Lower lobe of right lung (tissue), 2 donors: Measurements from ENCODE around the gene SEMA3F. TPM values are rescaled to one million over a fixed set of nuclear protein-coding genes. Genes with fewer than 3 reads are reported as not detected.

Experiments
- ATAC-seq, 2 donors: fragments of 200-7000 bp; cut with Tn5 transposase; one replicate each; pipeline ENCODE4 v1.9.1; 2020 to 2022; ENCODE audit warnings: mild to moderate bottlenecking in 2 of 2, moderate library complexity in 2 of 2
- DNase-seq: peaks from one replicate; pipeline ENCODE4 v3.0.0-alpha.2; 2020
- H3K27ac ChIP-seq: fragments of 200-600 bp; one replicate; pipeline ENCODE4 v1.8.0; 2022
- H3K27me3 ChIP-seq: fragments of 200-600 bp; one replicate; pipeline ENCODE4 v1.8.0; 2022; ENCODE audit warnings: low read depth
- H3K36me3 ChIP-seq: fragments of 200-600 bp; one replicate; pipeline ENCODE4 v1.8.0; 2022; ENCODE audit warnings: mild to moderate bottlenecking
- H3K4me1 ChIP-seq: fragments of 200-600 bp; one replicate; pipeline ENCODE4 v1.8.0; 2022
- H3K4me3 ChIP-seq: fragments of 200-600 bp; one replicate; pipeline ENCODE4 v1.8.0; 2022; ENCODE audit warnings: mild to moderate bottlenecking
- H3K9me3 ChIP-seq: fragments of 200-600 bp; one replicate; pipeline ENCODE4 v1.8.0; 2022
- CTCF ChIP-seq: fragments of 200-600 bp; IDR thresholded peaks from one replicate; pipeline ENCODE4 v1.8.0; 2022; ENCODE audit warnings: antibody characterized with exemption, mild to moderate bottlenecking
- intact Hi-C: fragments of 100-400 bp; cut with DNase I; formaldehyde crosslinking; loops from one replicate; pipeline ENCODE4 v1.11.0; 2022
- total RNA-seq: library from RNA; stranded (reverse); fragmentation: NEBNext Ultra II Directional; extraction: Animal tissue kit (Norgen Biotek cat#: 25700); gene quantifications from one replicate; pipeline ENCODE4 v1.2.1, GENCODE V29; 2021
- donor health status: DM: no; HTN: yes; CAD: no; lungs with severe emphysema.

Gene SEMA3F
- total RNA-seq, 1 donor from 2014 or later = 44.7 TPM

- H3K9me3 ChIP-seq = no peaks in the 10 kb centered on the region
- no peak overlapping the region for H3K27ac ChIP-seq
- intact Hi-C loops = no loop called here
- peaks cover 8% of the 10 kb centered on the region for H3K4me1 ChIP-seq
- no peak overlapping the region for H3K4me3 ChIP-seq
- no peak for DNase-seq
- TF ChIP-seq CTCF = no peak
- no peak for ATAC-seq
- no peaks in the 10 kb centered on the region for H3K36me3 ChIP-seq
- H3K27me3 ChIP-seq = no peaks in the 10 kb centered on the region
Measured at GRCh38 chr3:50139308-50139707, 15.8 kb upstream of the SEMA3F start.

GRCh38 chr3:50139718-50140423 lies 15.3 kb upstream of the SEMA3F start:
- TF ChIP-seq CTCF = no peak
- DNase-seq = no peak
- Histone ChIP-seq H3K27ac (no peak overlapping the region), H3K36me3 (no peaks in the 10 kb centered on the region), H3K4me1 (peaks cover 8% of the 10 kb centered on the region), H3K9me3 (no peaks in the 10 kb centered on the region), H3K27me3 (no peaks in the 10 kb centered on the region), H3K4me3 (no peak overlapping the region)
- intact Hi-C loops = no loop called here
- ATAC-seq = peak; percentile 20 to 46

- no peak overlapping the region for H3K4me3 ChIP-seq
- intact Hi-C loops = no loop called here
- H3K9me3 ChIP-seq = no peaks in the 10 kb centered on the region
- no peaks in the 10 kb centered on the region for H3K27me3 ChIP-seq
- ATAC-seq (no peak), DNase-seq (no peak)
- TF ChIP-seq CTCF = no peak
- no peak overlapping the region for H3K27ac ChIP-seq
- peaks cover 8% of the 10 kb centered on the region for H3K4me1 ChIP-seq
- H3K36me3 ChIP-seq = no peaks in the 10 kb centered on the region
Measured at GRCh38 chr3:50140990-50141389, 14.1 kb upstream of the SEMA3F start.

GRCh38 chr3:50146316-50146901 lies 8.7 kb upstream of the SEMA3F start:
- intact Hi-C loops = no loop called here
- Histone ChIP-seq H3K27me3 (no peaks in the 10 kb centered on the region), H3K9me3 (no peaks in the 10 kb centered on the region), H3K36me3 (no peaks in the 10 kb centered on the region), H3K4me3 (no peak overlapping the region), H3K4me1 (no peaks in the 10 kb centered on the region), H3K27ac (no peak overlapping the region)
- no peak for TF ChIP-seq CTCF
- no peak for DNase-seq
- ATAC-seq = no peak

- no peaks in the 10 kb centered on the region for H3K9me3 ChIP-seq
- no peak for ATAC-seq
- intact Hi-C loops = no loop called here
Measured at GRCh38 chr3:50147016-50147415, 8.1 kb upstream of the SEMA3F start.

More at GRCh38 chr3:50147016-50147415, 8.1 kb upstream of the SEMA3F start:
- H3K36me3 ChIP-seq = no peaks in the 10 kb centered on the region
- no peak overlapping the region for H3K4me3 ChIP-seq
- no peak for DNase-seq
- no peak overlapping the region for H3K27ac ChIP-seq
- H3K4me1 ChIP-seq = no peaks in the 10 kb centered on the region
- H3K27me3 ChIP-seq = no peaks in the 10 kb centered on the region
- no peak for TF ChIP-seq CTCF
